22Rv1 (cell line): ENCODE measurements around the gene ZNF195.
"Not testable (repeated sequence)": the region's sequence is repeated elsewhere in the genome, so short reads cannot be mapped to it uniquely, and the experiment has no call there.

Experiments
- ZFX ChIP-seq: fragments of 450-650 bp; IDR thresholded peaks from 2 replicates; pipeline ENCODE4 v1.6.1; 2017; ENCODE audit warnings: antibody characterized with exemption, borderline replicate concordance
- TF ChIP-seq, protein P1 (sequence below): fragments of 450-650 bp; IDR thresholded peaks from 2 replicates; pipeline ENCODE4 v1.5.1; 2017; ENCODE audit warnings: mild to moderate bottlenecking

DNA sequence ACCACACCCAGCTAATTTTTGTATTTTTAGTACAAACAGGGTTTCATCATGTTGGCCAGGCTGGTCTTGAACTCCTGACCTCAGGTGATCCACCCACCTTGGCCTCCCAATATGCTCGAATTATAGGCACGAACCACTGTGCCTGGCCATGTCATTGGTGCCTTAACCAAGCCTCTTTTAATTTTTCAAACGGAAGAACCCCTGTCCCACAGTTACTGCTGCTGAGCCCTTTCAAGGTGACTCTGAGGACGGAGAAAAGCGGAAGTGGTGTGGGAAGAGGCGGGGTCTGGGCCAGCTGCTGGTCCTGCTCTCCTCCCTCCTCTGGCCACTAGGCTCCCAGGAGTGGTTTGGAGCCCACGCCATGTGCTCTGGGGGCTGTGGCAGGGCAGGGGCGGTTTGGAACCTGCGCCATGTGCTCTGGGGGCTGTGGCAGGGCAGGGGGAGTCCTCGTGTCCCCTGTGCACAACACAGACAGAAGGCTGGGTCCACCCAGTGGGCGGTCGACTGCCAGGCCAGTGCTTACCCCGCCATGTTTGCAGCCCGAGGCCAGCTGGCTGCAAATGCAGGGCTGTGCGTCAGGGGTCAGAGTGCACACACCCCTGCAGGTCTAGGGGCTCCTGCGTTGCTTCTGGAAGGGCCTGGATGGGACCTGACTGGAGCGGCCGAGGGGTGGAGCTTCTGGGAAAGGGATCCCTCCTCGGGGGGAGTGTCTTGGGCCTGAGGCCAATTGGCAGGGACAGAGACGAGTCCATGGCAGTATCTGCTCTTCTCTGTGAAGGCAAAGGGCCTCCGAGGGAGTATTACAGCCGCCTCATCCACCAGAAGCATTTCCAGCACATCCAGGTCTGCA lies 25.4 kb upstream of the ZNF195 start:
- TF ChIP-seq, protein P1, sequence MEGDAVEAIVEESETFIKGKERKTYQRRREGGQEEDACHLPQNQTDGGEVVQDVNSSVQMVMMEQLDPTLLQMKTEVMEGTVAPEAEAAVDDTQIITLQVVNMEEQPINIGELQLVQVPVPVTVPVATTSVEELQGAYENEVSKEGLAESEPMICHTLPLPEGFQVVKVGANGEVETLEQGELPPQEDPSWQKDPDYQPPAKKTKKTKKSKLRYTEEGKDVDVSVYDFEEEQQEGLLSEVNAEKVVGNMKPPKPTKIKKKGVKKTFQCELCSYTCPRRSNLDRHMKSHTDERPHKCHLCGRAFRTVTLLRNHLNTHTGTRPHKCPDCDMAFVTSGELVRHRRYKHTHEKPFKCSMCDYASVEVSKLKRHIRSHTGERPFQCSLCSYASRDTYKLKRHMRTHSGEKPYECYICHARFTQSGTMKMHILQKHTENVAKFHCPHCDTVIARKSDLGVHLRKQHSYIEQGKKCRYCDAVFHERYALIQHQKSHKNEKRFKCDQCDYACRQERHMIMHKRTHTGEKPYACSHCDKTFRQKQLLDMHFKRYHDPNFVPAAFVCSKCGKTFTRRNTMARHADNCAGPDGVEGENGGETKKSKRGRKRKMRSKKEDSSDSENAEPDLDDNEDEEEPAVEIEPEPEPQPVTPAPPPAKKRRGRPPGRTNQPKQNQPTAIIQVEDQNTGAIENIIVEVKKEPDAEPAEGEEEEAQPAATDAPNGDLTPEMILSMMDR = not testable (repeated sequence)
- not testable (repeated sequence) for TF ChIP-seq ZFX
